Urinary bladder (tissue), 4 donors: ENCODE results near the gene ANO10. TPM values are rescaled to one million over a fixed set of nuclear protein-coding genes. Genes with fewer than 3 reads are reported as not detected.
"Not testable (repeated sequence)": the region's sequence is repeated elsewhere in the genome, so short reads cannot be mapped to it uniquely, and the experiment has no call there.

Experiments
- DNase-seq: peaks from one replicate; pipeline ENCODE4 v3.0.0-alpha.2; 2015; ENCODE audit errors: extremely low spot score
- H3K27ac ChIP-seq: one replicate; pipeline ENCODE4 v1.5.1; 2013; ENCODE audit warnings: low read depth, mild to moderate bottlenecking, moderate library complexity
- H3K36me3 ChIP-seq: one replicate; pipeline ENCODE4 v1.6.1; 2013; ENCODE audit warnings: mild to moderate bottlenecking, moderate library complexity; ENCODE audit not compliant: insufficient read depth
- H3K4me1 ChIP-seq: one replicate; pipeline ENCODE4 v1.6.1; 2013; ENCODE audit warnings: mild to moderate bottlenecking, moderate library complexity; ENCODE audit not compliant: insufficient read depth
- H3K4me3 ChIP-seq: one replicate; pipeline ENCODE4 v1.5.1; 2013; ENCODE audit warnings: low read depth, low read length
- WGBS: extraction: QIAGEN DNeasy Blood & Tissue Kit; methylation state at CpG from one replicate; pipeline ENCODE4 v1.1.7; 2013; 5-methylcytosine and 5-hydroxymethylcytosine counted together
- polyA plus RNA-seq: library from polyadenylated mRNA; stranded (reverse); fragments of 200-250 nt; gene quantifications from one replicate; pipeline ENCODE4 v1.2.3, GENCODE V29; 2013
- total RNA-seq: library from RNA; depleted of rRNA; stranded (reverse); fragments of >200 nt; gene quantifications from one replicate; pipeline ENCODE4 v1.2.3, GENCODE V29; 2014
- donor health status: healthy with polysubstance abuse.
- donor health status: healthy.

Gene ANO10
- total and polyA plus RNA-seq, 2 donors: 25.1 to 33.3 TPM

GRCh38 chr3:43506644-43507043 is 115.2 kb downstream of the ANO10 start:
- H3K27ac ChIP-seq: no peak overlapping the region
- H3K4me1 ChIP-seq: no peaks in the 10 kb centered on the region
- no peak overlapping the region for H3K4me3 ChIP-seq
- DNase-seq: no peak
- no peaks in the 10 kb centered on the region for H3K36me3 ChIP-seq
- 65% methylated on average over 4 of the region's 4 CpGs for WGBS

- Histone ChIP-seq H3K36me3 (no peaks in the 10 kb centered on the region), H3K4me3 (no peak overlapping the region), H3K27ac (no peak overlapping the region), H3K4me1 (no peaks in the 10 kb centered on the region)
- WGBS: 56% methylated on average over 3 of the region's 3 CpGs
- DNase-seq: no peak
These were observed 116.5 kb downstream of the ANO10 start for GRCh38 chr3:43505351-43505750.

GRCh38 chr3:43503067-43503728 is 118.6 kb downstream of the ANO10 start:
- H3K27ac ChIP-seq: no peak overlapping the region
- WGBS: 23% methylated on average over 2 of the region's 2 CpGs
- no peak overlapping the region for H3K4me3 ChIP-seq

GRCh38 chr3:43499256-43499655 is 122.6 kb downstream of the ANO10 start:
- Histone ChIP-seq H3K27ac (no peak overlapping the region), H3K4me1 (no peaks in the 10 kb centered on the region), H3K36me3 (no peaks in the 10 kb centered on the region), H3K4me3 (no peak overlapping the region)
- WGBS: 81% methylated on average over 1 of the region's 1 CpG
- no peak for DNase-seq

More at GRCh38 chr3:43503067-43503728, 118.6 kb downstream of the ANO10 start:
- DNase-seq: no peak
- H3K4me1 ChIP-seq: no peaks in the 10 kb centered on the region
- no peaks in the 10 kb centered on the region for H3K36me3 ChIP-seq

- 93% methylated on average over 1 of the region's 1 CpG for WGBS
- Histone ChIP-seq H3K4me3 (no peak overlapping the region), H3K27ac (no peak overlapping the region), H3K4me1 (no peaks in the 10 kb centered on the region), H3K36me3 (no peaks in the 10 kb centered on the region)
- DNase-seq: no peak
These were observed 123.9 kb downstream of the ANO10 start for GRCh38 chr3:43497905-43498365.

- no peak overlapping the region for H3K4me3 ChIP-seq
- no peak overlapping the region for H3K27ac ChIP-seq
- no peak for DNase-seq
- no peaks in the 10 kb centered on the region for H3K36me3 ChIP-seq
- no peaks in the 10 kb centered on the region for H3K4me1 ChIP-seq
These were observed 124.4 kb downstream of the ANO10 start for GRCh38 chr3:43497422-43497821.

- DNase-seq: no peak
- Histone ChIP-seq H3K27ac (no peak overlapping the region), H3K36me3 (no peaks in the 10 kb centered on the region), H3K4me1 (no peaks in the 10 kb centered on the region), H3K4me3 (no peak overlapping the region)
- 85% methylated on average over 3 of the region's 3 CpGs for WGBS
These were observed 125.0 kb downstream of the ANO10 start for GRCh38 chr3:43496740-43497375.

- H3K27ac ChIP-seq, H3K4me1 ChIP-seq, H3K4me3 ChIP-seq, DNase-seq, H3K36me3 ChIP-seq: not testable (repeated sequence)
- WGBS: 98% methylated on average over 4 of the region's 4 CpGs
These were observed 128.9 kb downstream of the ANO10 start for GRCh38 chr3:43492932-43493331.

GRCh38 chr3:43491807-43492206 is 130.0 kb downstream of the ANO10 start:
- not testable (repeated sequence) for H3K4me3 ChIP-seq, H3K36me3 ChIP-seq, H3K4me1 ChIP-seq, H3K27ac ChIP-seq, DNase-seq
- WGBS: 66% methylated on average over 3 of the region's 3 CpGs

GRCh38 chr3:43490640-43491185 is 131.1 kb downstream of the ANO10 start:
- H3K36me3 ChIP-seq: no peaks in the 10 kb centered on the region
- 89% methylated on average over 7 of the region's 7 CpGs for WGBS
- H3K4me1 ChIP-seq: no peaks in the 10 kb centered on the region
- H3K4me3 ChIP-seq: no peak overlapping the region
- DNase-seq: no peak
- H3K27ac ChIP-seq: no peak overlapping the region

GRCh38 chr3:43489930-43490329 is 131.9 kb downstream of the ANO10 start:
- H3K4me1 ChIP-seq: no peaks in the 10 kb centered on the region
- no peak overlapping the region for H3K4me3 ChIP-seq
- H3K27ac ChIP-seq: no peak overlapping the region
- DNase-seq: no peak
- no peaks in the 10 kb centered on the region for H3K36me3 ChIP-seq
- 50% methylated on average over 5 of the region's 5 CpGs for WGBS

- no peak overlapping the region for H3K4me3 ChIP-seq
- 84% methylated on average over 1 of the region's 1 CpG for WGBS
- no peak for DNase-seq
- no peak overlapping the region for H3K27ac ChIP-seq
- H3K4me1 ChIP-seq: no peaks in the 10 kb centered on the region
- no peaks in the 10 kb centered on the region for H3K36me3 ChIP-seq
These were observed 135.9 kb downstream of the ANO10 start for GRCh38 chr3:43485931-43486330.

- DNase-seq: no peak
These were observed 136.8 kb downstream of the ANO10 start for GRCh38 chr3:43484926-43485488.

GRCh38 chr3:43481375-43481774 is 140.4 kb downstream of the ANO10 start:
- Histone ChIP-seq H3K4me1 (no peaks in the 10 kb centered on the region), H3K36me3 (no peaks in the 10 kb centered on the region), H3K4me3 (no peak overlapping the region), H3K27ac (no peak overlapping the region)
- no peak for DNase-seq

More at GRCh38 chr3:43484926-43485488, 136.8 kb downstream of the ANO10 start:
- no peaks in the 10 kb centered on the region for H3K36me3 ChIP-seq
- no peak overlapping the region for H3K4me3 ChIP-seq
- H3K4me1 ChIP-seq: no peaks in the 10 kb centered on the region
- 94% methylated on average over 29 of the region's 29 CpGs for WGBS
- H3K27ac ChIP-seq: no peak overlapping the region
